ENCODE data around the gene PRR12. TPM values are rescaled to one million over a fixed set of nuclear protein-coding genes. Genes with fewer than 3 reads are reported as not detected.

The PRR12 gene
- total and polyA plus RNA-seq, 5 experiments from 2014 or later = 0.24 to 62.1 (median 0.69) TPM

DNA sequence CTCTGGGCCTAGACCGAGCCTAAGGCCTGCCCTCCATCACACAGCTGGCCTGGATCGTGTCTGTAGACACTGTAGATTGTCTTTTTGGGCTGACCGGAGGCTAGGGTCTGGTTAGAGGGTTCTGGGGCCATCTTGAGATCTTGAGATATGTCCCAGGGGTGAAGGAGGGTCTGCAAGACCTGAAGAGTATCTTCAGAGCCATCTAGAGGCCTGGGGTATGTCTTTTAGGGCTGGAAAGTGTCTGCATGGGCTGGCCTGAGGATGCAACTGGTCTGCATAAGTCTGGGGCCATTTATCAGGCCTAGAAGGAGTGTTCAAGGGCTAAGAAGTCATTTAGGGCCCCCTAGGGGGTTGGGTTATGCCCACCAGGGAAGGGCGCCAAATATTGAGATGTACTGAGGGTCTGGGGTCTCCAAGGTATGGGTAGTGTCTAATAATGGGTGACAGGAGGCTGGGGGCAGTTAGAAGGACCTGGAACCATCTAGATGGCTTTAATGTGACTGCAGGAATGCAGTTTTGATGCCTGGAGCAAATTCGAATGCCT lies 51.6 kb downstream of the PRR12 start:
- POLR2A ChIA-PET = interaction anchor here (0.6 to 7.8 kb wide), 15 partner anchors 13 to 234 kb away, joined by 3 to 180 read pairs (median 6); partner anchors contain the start of genes AKT1S1, BCL2L12, IRF3 and NOSIP
- no peaks in the 10 kb centered on the region for H3K27me3 Mint-ChIP-seq
- DNase-seq (no peak), ATAC-seq (no peak)
- H3K36me3 Mint-ChIP-seq = peaks cover 0 to 20% (median 3%) of the 10 kb centered on the region in 3 donors
- no peaks in the 10 kb centered on the region for H3K9me3 Mint-ChIP-seq
- peaks cover 47 to 74% (median 64%) of the 10 kb centered on the region in 4 donors for H3K4me1 Mint-ChIP-seq
- peak overlapping the region; percentile 87 to 98 (median 95) for H3K4me3 Mint-ChIP-seq
- H3K27ac Mint-ChIP-seq = peak overlapping the region; percentile 89 to 99 (median 97)

DNA sequence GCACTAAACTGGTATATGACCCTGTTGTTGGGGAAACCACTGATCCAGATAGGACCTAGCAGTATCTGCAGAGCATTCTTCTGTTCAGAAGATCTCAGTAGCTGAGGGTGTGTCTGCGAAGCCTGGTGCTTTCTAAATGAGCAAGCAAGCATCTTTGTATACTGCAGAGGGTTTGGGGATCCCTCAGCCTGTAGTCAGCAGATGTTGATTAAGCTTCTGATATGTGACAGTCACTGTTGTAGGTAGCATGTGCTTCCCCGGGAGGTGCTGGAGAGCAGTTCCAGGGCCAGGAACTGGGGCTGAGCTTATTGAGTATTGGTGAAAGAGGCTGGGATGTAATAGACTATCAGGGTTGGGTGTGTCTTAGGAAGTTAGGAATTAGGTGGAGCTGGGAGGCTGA lies 52.5 kb downstream of the PRR12 start:
- peaks cover 41 to 65% (median 58%) of the 10 kb centered on the region in 4 donors for H3K4me1 Mint-ChIP-seq
- POLR2A ChIA-PET = interaction anchor here (0.9 to 7.8 kb wide), 6 partner anchors 20 to 93 kb away, joined by 3 to 180 read pairs (median 4); partner anchors contain the start of genes BCL2L12, IRF3, NOSIP and PRMT1
- peak overlapping the region; percentile 72 to 98 (median 94) for H3K4me3 Mint-ChIP-seq
- DNase-seq = no peak
- peaks cover 0 to 26% (median 3%) of the 10 kb centered on the region in 3 donors for H3K36me3 Mint-ChIP-seq
- no peaks in the 10 kb centered on the region for H3K9me3 Mint-ChIP-seq
- H3K27me3 Mint-ChIP-seq = no peaks in the 10 kb centered on the region
- peak overlapping the region; percentile 32 to 97 (median 96) for H3K27ac Mint-ChIP-seq
- no peak for ATAC-seq

DNA sequence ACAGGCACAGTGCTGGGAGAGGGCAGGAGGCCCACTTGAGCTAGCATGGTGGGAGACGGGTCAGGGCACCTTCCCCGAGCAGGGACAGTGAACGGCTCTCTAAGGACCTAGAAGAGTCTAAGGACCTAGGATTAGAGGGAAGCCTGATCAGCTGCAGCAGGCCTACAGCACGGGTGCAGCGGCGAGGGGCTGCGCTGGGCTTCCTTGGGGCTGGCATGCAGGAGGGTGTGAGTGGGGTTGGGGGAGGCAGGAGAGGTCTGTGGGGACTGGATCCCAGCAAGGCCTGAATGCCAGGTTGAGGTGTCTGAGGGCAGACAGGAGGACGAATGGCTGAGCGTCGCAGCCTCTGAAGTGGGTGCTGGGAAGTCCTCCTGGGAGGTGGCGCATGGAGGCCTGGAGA lies 54.6 kb downstream of the PRR12 start:
- H3K4me1 Mint-ChIP-seq = peaks cover 31 to 52% (median 42%) of the 10 kb centered on the region in 4 donors
- H3K36me3 Mint-ChIP-seq = peaks cover 0 to 41% (median 3%) of the 10 kb centered on the region in 3 donors
- H3K4me3 Mint-ChIP-seq = no peak overlapping the region
- ATAC-seq (no peak), DNase-seq (no peak)
- peak overlapping the region in 4 of 10 donors; percentile 14 to 86 (median 66) for H3K27ac Mint-ChIP-seq
- POLR2A ChIA-PET = interaction anchor here (0.6 to 2.1 kb wide), 5 partner anchors 16 to 751 kb away, joined by 3 to 9 read pairs (median 4); no protein-coding TSS in a partner anchor
- H3K27me3 Mint-ChIP-seq = no peaks in the 10 kb centered on the region
- H3K9me3 Mint-ChIP-seq = no peaks in the 10 kb centered on the region

DNA sequence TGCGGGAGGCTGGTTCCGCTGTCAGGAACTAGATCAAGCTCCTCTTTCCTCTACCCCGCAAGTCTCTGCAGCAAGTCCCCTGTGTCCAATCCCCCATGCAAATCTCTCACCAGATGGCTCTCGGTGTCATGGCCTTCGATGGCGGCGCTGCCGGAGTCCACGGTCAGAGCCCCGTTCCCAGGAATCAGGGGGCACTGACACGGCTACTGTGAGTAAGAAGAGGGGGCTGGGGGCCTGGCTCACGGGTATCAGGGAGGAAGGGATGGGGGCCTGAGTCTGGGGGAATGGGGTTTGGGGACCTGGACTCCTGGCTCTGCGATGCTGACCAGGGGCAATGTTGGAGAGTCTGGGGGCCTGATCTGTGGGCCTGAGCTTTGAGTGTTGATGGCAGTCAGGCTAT lies 55.0 kb downstream of the PRR12 start:
- POLR2A ChIA-PET = interaction anchor here (0.7 to 2.1 kb wide), 3 partner anchors 16 to 751 kb away, joined by 3 to 9 read pairs (median 4); no protein-coding TSS in a partner anchor
- peak overlapping the region in 2 of 10 donors; percentile 52 to 71 for H3K27ac Mint-ChIP-seq

DNA sequence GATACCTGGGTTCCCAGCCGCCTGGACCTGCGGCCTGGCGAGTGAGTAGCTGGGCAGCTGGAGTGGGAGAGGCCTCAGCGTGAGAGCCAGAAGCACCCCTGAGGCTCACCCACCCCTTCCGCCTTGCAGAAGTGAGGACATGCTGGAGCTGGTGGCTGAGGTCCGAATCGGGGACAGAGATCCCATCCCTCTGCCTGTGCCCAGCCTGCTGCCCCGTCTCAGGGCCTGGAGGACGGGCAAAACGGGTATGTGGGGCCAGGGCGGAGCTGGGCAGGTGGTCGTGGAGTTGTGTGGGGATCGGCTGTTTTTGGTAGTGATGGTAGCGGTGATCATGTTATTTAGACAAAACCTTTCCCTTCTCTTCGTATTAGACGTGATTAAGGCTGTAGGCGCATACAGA lies 55.6 kb downstream of the PRR12 start:
- DNase-seq = no peak

More for the DNA sequence above, 55.0 kb downstream of the PRR12 start:
- H3K4me3 Mint-ChIP-seq = no peak overlapping the region
- peaks cover 0 to 41% (median 4%) of the 10 kb centered on the region in 3 donors for H3K36me3 Mint-ChIP-seq
- no peaks in the 10 kb centered on the region for H3K9me3 Mint-ChIP-seq
- ATAC-seq (no peak), DNase-seq (no peak)
- no peaks in the 10 kb centered on the region for H3K27me3 Mint-ChIP-seq
- H3K4me1 Mint-ChIP-seq = peaks cover 26 to 48% (median 38%) of the 10 kb centered on the region in 4 donors

GRCh38 chr19:49651029-49651819 lies 60.2 kb downstream of the PRR12 start:
- H3K27me3 Mint-ChIP-seq = no peaks in the 10 kb centered on the region
- H3K9me3 Mint-ChIP-seq = no peaks in the 10 kb centered on the region
- DNase-seq (no peak), ATAC-seq (no peak)
- POLR2A ChIA-PET = no interaction called here
- peaks cover 0 to 58% (median 7%) of the 10 kb centered on the region in 3 donors for H3K36me3 Mint-ChIP-seq
- H3K27ac Mint-ChIP-seq = no peak overlapping the region
- peaks cover 0 to 13% (median 2%) of the 10 kb centered on the region in 4 donors for H3K4me1 Mint-ChIP-seq
- peak overlapping the region in 1 of 10 donors; percentile 31 for H3K4me3 Mint-ChIP-seq

More for the DNA sequence above, 55.6 kb downstream of the PRR12 start:
- POLR2A ChIA-PET = interaction anchor here (0.7 to 2.1 kb wide), 3 partner anchors 15 to 71 kb away, joined by 3 to 9 read pairs (median 4); no protein-coding TSS in a partner anchor
- H3K27me3 Mint-ChIP-seq = no peaks in the 10 kb centered on the region
- H3K9me3 Mint-ChIP-seq = no peaks in the 10 kb centered on the region
- peaks cover 0 to 41% (median 4%) of the 10 kb centered on the region in 3 donors for H3K36me3 Mint-ChIP-seq
- peak overlapping the region in 3 of 10 donors; percentile 55 to 72 (median 71) for H3K27ac Mint-ChIP-seq
- no peak for ATAC-seq
- no peak overlapping the region for H3K4me3 Mint-ChIP-seq
- peaks cover 25 to 45% (median 33%) of the 10 kb centered on the region in 4 donors for H3K4me1 Mint-ChIP-seq

GRCh38 chr19:49651820-49652550 lies 61.0 kb downstream of the PRR12 start:
- H3K9me3 Mint-ChIP-seq = no peaks in the 10 kb centered on the region
- peaks cover 0 to 9% (median 2%) of the 10 kb centered on the region in 4 donors for H3K4me1 Mint-ChIP-seq
- DNase-seq = no peak
- no peaks in the 10 kb centered on the region for H3K27me3 Mint-ChIP-seq
- H3K27ac Mint-ChIP-seq = peak overlapping the region in 1 of 10 donors; percentile 65
- H3K36me3 Mint-ChIP-seq = peaks cover 0 to 56% (median 5%) of the 10 kb centered on the region in 3 donors
- no peak overlapping the region for H3K4me3 Mint-ChIP-seq
- ATAC-seq = no peak
- POLR2A ChIA-PET = no interaction called here

GRCh38 chr19:49652551-49653465 lies 61.8 kb downstream of the PRR12 start:
- Mint-ChIP-seq H3K4me3 (no peak overlapping the region), H3K4me1 (peaks cover 0 to 9% (median 3%) of the 10 kb centered on the region in 4 donors), H3K9me3 (no peaks in the 10 kb centered on the region), H3K27ac (peak overlapping the region in 2 of 10 donors; percentile 47 to 65), H3K27me3 (no peaks in the 10 kb centered on the region), H3K36me3 (peaks cover 0 to 56% (median 6%) of the 10 kb centered on the region in 3 donors)
- DNase-seq (no peak), ATAC-seq (no peak)
- POLR2A ChIA-PET = interaction anchor here (0.6 to 1.0 kb wide), 2 partner anchors 13 to 106 kb away, joined by 3 read pairs; partner anchors contain the start of gene RRAS

GRCh38 chr19:49653466-49653806 lies 62.5 kb downstream of the PRR12 start:
- no peak for ATAC-seq

GRCh38 chr19:49654581-49654980 lies 63.6 kb downstream of the PRR12 start:
- Mint-ChIP-seq H3K9me3 (no peaks in the 10 kb centered on the region), H3K4me1 (peaks cover 0 to 10% (median 3%) of the 10 kb centered on the region in 4 donors), H3K36me3 (peaks cover 0 to 46% (median 6%) of the 10 kb centered on the region in 3 donors), H3K4me3 (no peak overlapping the region), H3K27me3 (no peaks in the 10 kb centered on the region), H3K27ac (peak overlapping the region in 3 of 10 donors; percentile 29 to 58 (median 53))
- DNase-seq = no peak
- ATAC-seq = no peak
- POLR2A ChIA-PET = interaction anchor here (2.4 to 3.3 kb wide), 2 partner anchors 10 to 14 kb away, joined by 9 to 21 read pairs; partner anchors contain the start of genes BCL2L12, IRF3, RRAS and SCAF1

More at GRCh38 chr19:49653466-49653806, 62.5 kb downstream of the PRR12 start:
- DNase-seq = no peak
- Mint-ChIP-seq H3K9me3 (no peaks in the 10 kb centered on the region), H3K4me3 (no peak overlapping the region), H3K27me3 (no peaks in the 10 kb centered on the region), H3K27ac (peak overlapping the region in 1 of 10 donors; percentile 83), H3K4me1 (peaks cover 0 to 9% (median 3%) of the 10 kb centered on the region in 4 donors), H3K36me3 (peaks cover 0 to 51% (median 6%) of the 10 kb centered on the region in 3 donors)
- POLR2A ChIA-PET = interaction anchor here (0.6 to 1.0 kb wide), 2 partner anchors 14 to 558 kb away, joined by 3 read pairs; partner anchors contain the start of gene RRAS

All from naive thymus-derived CD8-positive, alpha-beta T cell (primary cell).